Liver (tissue), 9 donors: Measurements from ENCODE around the gene RAD51B. TPM values are rescaled to one million over a fixed set of nuclear protein-coding genes. Genes with fewer than 3 reads are reported as not detected.
A peak's percentile ranks its signal among the peaks of the same experiment; 100 is the strongest.

Experiments used
- DNase-seq: peaks from one replicate; pipeline ENCODE4 v3.0.0-alpha.2; 2017; ENCODE audit warnings: low spot score
- H3K27ac ChIP-seq, 2 donors: one replicate each; pipeline ENCODE4 v1.7.0; 2013; ENCODE audit warnings: inconsistent platforms in 2 of 2, low read length in 2 of 2, control low read depth in 1 of 2, low read depth in 1 of 2, mild to moderate bottlenecking in 1 of 2
- H3K27me3 ChIP-seq, 4 donors: one replicate each; pipeline versions ENCODE4 v1.6.1 to v1.7.0; 2013; ENCODE audit warnings: low read length in 3 of 4, inconsistent platforms in 1 of 4, mild to moderate bottlenecking in 1 of 4, moderate library complexity in 1 of 4; ENCODE audit not compliant: control insufficient read depth in 4 of 4, insufficient read depth in 4 of 4
- H3K36me3 ChIP-seq, 4 donors: one replicate each; pipeline versions ENCODE4 v1.6.1 to v1.7.0; 2013; ENCODE audit warnings: low read length in 3 of 4, mild to moderate bottlenecking in 3 of 4, low read depth in 1 of 4, moderate library complexity in 1 of 4; ENCODE audit not compliant: control insufficient read depth in 4 of 4, insufficient read depth in 3 of 4
- H3K4me1 ChIP-seq, 4 donors: one replicate each; pipeline versions ENCODE4 v1.6.1 to v1.7.0; 2013; ENCODE audit warnings: low read length in 3 of 4, mild to moderate bottlenecking in 3 of 4, moderate library complexity in 1 of 4; ENCODE audit not compliant: control insufficient read depth in 4 of 4, insufficient read depth in 4 of 4
- H3K4me3 ChIP-seq, 3 donors: one replicate each; pipeline versions ENCODE4 v1.6.1 to v1.7.0; 2013; ENCODE audit warnings: low read length in 3 of 3, control low read depth in 1 of 3, low read depth in 1 of 3, mild to moderate bottlenecking in 1 of 3
- H3K9ac ChIP-seq, 2 donors: one replicate each; pipeline ENCODE4 v1.7.0; 2013; ENCODE audit warnings: low read length in 2 of 2, mild to moderate bottlenecking in 2 of 2, moderate library complexity in 2 of 2, control low read depth in 1 of 2, low read depth in 1 of 2
- H3K9me3 ChIP-seq, 4 donors: one replicate each; pipeline versions ENCODE4 v1.6.1 to v1.7.0; 2013; ENCODE audit warnings: low read length in 3 of 4; ENCODE audit not compliant: control insufficient read depth in 4 of 4
- ATF3 ChIP-seq: IDR thresholded peaks from 2 replicates; pipeline ENCODE4 v1.6.1; 2016; ENCODE audit warnings: antibody characterized with exemption
- CTCF ChIP-seq: fragments of 150-350 bp; IDR thresholded peaks from 2 replicates; pipeline ENCODE4 v1.5.1; 2017; ENCODE audit warnings: improper control_type of control experiment, low read depth, low read length; ENCODE audit not compliant: missing input control
- EGR1 ChIP-seq, 2 donors: IDR thresholded peaks; 2 replicates each; pipeline ENCODE4 v1.6.1; 2016 to 2018; ENCODE audit warnings: antibody characterized with exemption in 2 of 2, low read depth in 2 of 2
- FOXA1 ChIP-seq: IDR thresholded peaks from 2 replicates; pipeline ENCODE4 v1.6.1; 2016; ENCODE audit warnings: antibody characterized with exemption
- FOXA2 ChIP-seq: IDR thresholded peaks from 2 replicates; pipeline ENCODE4 v1.6.1; 2016; ENCODE audit warnings: antibody characterized with exemption
- GABPA ChIP-seq, 2 donors: IDR thresholded peaks in 1 of 2; conservative IDR thresholded peaks in 1 of 2; 2 replicates each; pipeline ENCODE4 v1.6.1; 2016; ENCODE audit warnings: antibody characterized with exemption in 2 of 2, mild to moderate bottlenecking in 1 of 2, moderate library complexity in 1 of 2
- HNF4A ChIP-seq, 2 donors: conservative IDR thresholded peaks; 2 replicates each; pipeline ENCODE4 v1.6.1; 2016; ENCODE audit warnings: antibody characterized with exemption in 2 of 2, mild to moderate bottlenecking in 2 of 2
- HNF4G ChIP-seq: IDR thresholded peaks from 2 replicates; pipeline ENCODE4 v1.6.1; 2016; ENCODE audit warnings: antibody characterized with exemption
- JUND ChIP-seq, 2 donors: IDR thresholded peaks; 2 replicates each; pipeline ENCODE4 v1.6.1; 2016; ENCODE audit warnings: antibody characterized with exemption in 2 of 2
- NR2F2 ChIP-seq: IDR thresholded peaks from 2 replicates; pipeline ENCODE4 v1.6.1; 2016; ENCODE audit warnings: antibody characterized with exemption
- REST ChIP-seq: IDR thresholded peaks from 2 replicates; pipeline ENCODE4 v1.6.1; 2016; ENCODE audit warnings: antibody characterized with exemption, mild to moderate bottlenecking
- RXRA ChIP-seq, 2 donors: IDR thresholded peaks; 2 replicates each; pipeline ENCODE4 v1.6.1; 2017 to 2018; ENCODE audit warnings: antibody characterized with exemption in 2 of 2, mild to moderate bottlenecking in 1 of 2
- SP1 ChIP-seq: IDR thresholded peaks from 2 replicates; pipeline ENCODE4 v1.6.1; 2018; ENCODE audit warnings: antibody characterized with exemption, mild to moderate bottlenecking
- TAF1 ChIP-seq: conservative IDR thresholded peaks from 2 replicates; pipeline ENCODE4 v1.6.1; 2016; ENCODE audit warnings: antibody characterized with exemption, mild to moderate bottlenecking
- ZBTB33 ChIP-seq: IDR thresholded peaks from 2 replicates; pipeline ENCODE4 v1.6.1; 2016; ENCODE audit warnings: antibody characterized with exemption
- WGBS: extraction: QIAGEN DNeasy Blood & Tissue Kit; methylation state at CpG from one replicate; pipeline ENCODE4 v1.1.7; 2013; 5-methylcytosine and 5-hydroxymethylcytosine counted together
- polyA plus RNA-seq, 2 donors: library from polyadenylated mRNA; stranded (reverse) in 1 of 2; unstranded in 1 of 2; fragments of 200-250 nt in 1 of 2; fragments of >200 nt in 1 of 2; fragmentation: Nextera tagmentation in 1 of 2; extraction: Ambion mirVana in 1 of 2; gene quantifications; one replicate each; pipeline versions ENCODE4 v1.2.1 to v1.2.3, GENCODE V29; 2013 to 2015
- total RNA-seq, 2 donors: library from RNA; depleted of rRNA; stranded (reverse); fragments of >200 nt; gene quantifications; one replicate each; pipeline ENCODE4 v1.2.3, GENCODE V29; 2014
- donor health status: healthy.
- donor health status: healthy.
- donor health status: healthy.
- donor health status: healthy.
- donor health status: healthy.

Gene RAD51B
- total and polyA plus RNA-seq, 4 donors = 0.81 to 12.9 (median 2.4) TPM

GRCh38 chr14:68459480-68460136, 640.0 kb downstream of the RAD51B start:
- 74% methylated on average over 5 of the region's 5 CpGs for WGBS
- H3K36me3 ChIP-seq = no peaks in the 10 kb centered on the region
- no peak for TF ChIP-seq ZBTB33
- no peak for TF ChIP-seq TAF1
- TF ChIP-seq JUND (IDR thresholded peaks at IDR 0.05) = no peak
- no peak for TF ChIP-seq EGR1 (IDR thresholded peaks at IDR 0.05; ENCODE audit: low read depth in 2 of 2)
- no peak for TF ChIP-seq CTCF
- no peak for TF ChIP-seq FOXA2
- TF ChIP-seq HNF4G = no peak
- TF ChIP-seq FOXA1 = no peak
- TF ChIP-seq GABPA (IDR thresholded peaks at IDR 0.05 in 1 of 2, conservative IDR thresholded peaks at IDR 0.05 in 1 of 2) = no peak
- TF ChIP-seq REST = no peak
- no peak for TF ChIP-seq SP1
- no peak for TF ChIP-seq NR2F2
- H3K4me3 ChIP-seq = no peak overlapping the region
- DNase-seq = no peak
- H3K27ac ChIP-seq = peak overlapping the region; percentile 55 to 62
- peaks cover 0 to under 1% (median 0%) of the 10 kb centered on the region in 4 donors for H3K9me3 ChIP-seq
- no peak overlapping the region for H3K9ac ChIP-seq
- no peaks in the 10 kb centered on the region for H3K27me3 ChIP-seq
- H3K4me1 ChIP-seq = peaks cover 4 to 20% (median 6%) of the 10 kb centered on the region in 4 donors

GRCh38 chr14:68460541-68460940, 641.0 kb downstream of the RAD51B start:
- DNase-seq = no peak
- Histone ChIP-seq H3K4me1 (peaks cover 4 to 22% (median 6%) of the 10 kb centered on the region in 4 donors), H3K36me3 (no peaks in the 10 kb centered on the region), H3K27ac (no peak overlapping the region), H3K9me3 (no peaks in the 10 kb centered on the region), H3K9ac (no peak overlapping the region), H3K4me3 (no peak overlapping the region), H3K27me3 (no peaks in the 10 kb centered on the region)
- WGBS = 96% methylated on average over 1 of the region's 1 CpG
- TF ChIP-seq REST (no peak), HNF4G (no peak), FOXA1 (no peak), JUND (IDR thresholded peaks at IDR 0.05) (no peak), ATF3 (no peak), FOXA2 (no peak), GABPA (IDR thresholded peaks at IDR 0.05 in 1 of 2, conservative IDR thresholded peaks at IDR 0.05 in 1 of 2) (no peak), RXRA (IDR thresholded peaks at IDR 0.05) (no peak), SP1 (no peak), HNF4A (conservative IDR thresholded peaks at IDR 0.05) (no peak), CTCF (no peak)
